ENCODE data around the gene RBM48. TPM values are rescaled to one million over a fixed set of nuclear protein-coding genes. Genes with fewer than 3 reads are reported as not detected.
A peak's percentile ranks its signal among the peaks of the same experiment; 100 is the strongest.

RBM48 gene
- total RNA-seq, 1 donor from 2014 or later: 9.9 TPM

DNA sequence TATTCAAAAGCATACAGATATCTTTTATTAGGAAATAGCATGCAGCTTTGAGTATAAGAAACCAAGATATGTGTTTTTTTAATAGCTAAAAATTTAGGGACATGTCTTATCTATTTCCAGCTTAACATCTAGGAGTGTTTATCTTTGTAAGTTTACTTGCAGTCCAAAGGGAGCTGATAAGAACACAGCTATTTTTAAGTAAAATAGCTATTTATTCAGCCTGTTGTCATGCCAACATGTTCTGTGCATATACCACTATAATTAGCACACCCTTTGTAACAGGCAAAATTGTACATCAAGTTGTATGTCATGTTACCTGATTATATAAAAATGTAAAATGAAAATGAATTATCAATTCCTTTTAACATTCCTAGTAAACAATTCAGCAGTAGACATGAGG lies 32.0 kb downstream of the RBM48 start:
- H3K36me3 Mint-ChIP-seq (ENCODE audit: low read depth): peaks cover 24% of the 10 kb centered on the region
- no peak overlapping the region for H3K27ac Mint-ChIP-seq (ENCODE audit: unreplicated experiment)
- TF ChIP-seq, protein P1, sequence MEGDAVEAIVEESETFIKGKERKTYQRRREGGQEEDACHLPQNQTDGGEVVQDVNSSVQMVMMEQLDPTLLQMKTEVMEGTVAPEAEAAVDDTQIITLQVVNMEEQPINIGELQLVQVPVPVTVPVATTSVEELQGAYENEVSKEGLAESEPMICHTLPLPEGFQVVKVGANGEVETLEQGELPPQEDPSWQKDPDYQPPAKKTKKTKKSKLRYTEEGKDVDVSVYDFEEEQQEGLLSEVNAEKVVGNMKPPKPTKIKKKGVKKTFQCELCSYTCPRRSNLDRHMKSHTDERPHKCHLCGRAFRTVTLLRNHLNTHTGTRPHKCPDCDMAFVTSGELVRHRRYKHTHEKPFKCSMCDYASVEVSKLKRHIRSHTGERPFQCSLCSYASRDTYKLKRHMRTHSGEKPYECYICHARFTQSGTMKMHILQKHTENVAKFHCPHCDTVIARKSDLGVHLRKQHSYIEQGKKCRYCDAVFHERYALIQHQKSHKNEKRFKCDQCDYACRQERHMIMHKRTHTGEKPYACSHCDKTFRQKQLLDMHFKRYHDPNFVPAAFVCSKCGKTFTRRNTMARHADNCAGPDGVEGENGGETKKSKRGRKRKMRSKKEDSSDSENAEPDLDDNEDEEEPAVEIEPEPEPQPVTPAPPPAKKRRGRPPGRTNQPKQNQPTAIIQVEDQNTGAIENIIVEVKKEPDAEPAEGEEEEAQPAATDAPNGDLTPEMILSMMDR (IDR thresholded peaks at IDR 0.05): no peak
- DNase-seq (ENCODE audit: low spot score): no peak
- no peaks in the 10 kb centered on the region for H3K9me3 Mint-ChIP-seq (ENCODE audit: low read depth)
- no peaks in the 10 kb centered on the region for H3K4me1 Mint-ChIP-seq (ENCODE audit: low read depth)
- no peaks in the 10 kb centered on the region for H3K27me3 Mint-ChIP-seq (ENCODE audit: low read depth)
- H3K4me3 Mint-ChIP-seq (ENCODE audit: unreplicated experiment): no peak overlapping the region

DNA sequence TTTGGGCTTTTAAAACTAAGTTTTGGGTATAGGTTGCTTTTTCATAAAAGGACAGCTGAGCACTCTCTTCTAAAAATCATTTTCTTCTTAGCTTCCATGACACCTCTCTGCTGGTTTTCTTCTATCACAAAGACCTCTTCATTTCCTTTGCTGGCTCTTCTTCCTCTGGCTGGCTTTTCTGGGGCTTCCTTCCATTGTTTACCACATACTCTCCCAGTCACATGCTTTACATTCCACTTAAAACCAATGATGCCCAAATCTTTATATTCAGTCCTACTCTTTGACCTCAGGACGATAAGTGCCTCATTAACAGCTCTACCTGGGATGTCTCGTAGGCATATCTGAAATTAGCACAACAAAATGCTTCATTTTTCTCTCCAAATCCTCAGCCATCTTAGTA lies 34.8 kb downstream of the RBM48 start:
- no peak for DNase-seq (ENCODE audit: low spot score)
- no peak overlapping the region for H3K27ac Mint-ChIP-seq (ENCODE audit: unreplicated experiment)
- H3K36me3 Mint-ChIP-seq (ENCODE audit: low read depth): peaks cover 28% of the 10 kb centered on the region
- TF ChIP-seq, protein P1 (IDR thresholded peaks at IDR 0.05): no peak
- no peak overlapping the region for H3K4me3 Mint-ChIP-seq (ENCODE audit: unreplicated experiment)
- no peaks in the 10 kb centered on the region for H3K9me3 Mint-ChIP-seq (ENCODE audit: low read depth)
- H3K4me1 Mint-ChIP-seq (ENCODE audit: low read depth): peaks cover 3% of the 10 kb centered on the region
- H3K27me3 Mint-ChIP-seq (ENCODE audit: low read depth): no peaks in the 10 kb centered on the region

DNA sequence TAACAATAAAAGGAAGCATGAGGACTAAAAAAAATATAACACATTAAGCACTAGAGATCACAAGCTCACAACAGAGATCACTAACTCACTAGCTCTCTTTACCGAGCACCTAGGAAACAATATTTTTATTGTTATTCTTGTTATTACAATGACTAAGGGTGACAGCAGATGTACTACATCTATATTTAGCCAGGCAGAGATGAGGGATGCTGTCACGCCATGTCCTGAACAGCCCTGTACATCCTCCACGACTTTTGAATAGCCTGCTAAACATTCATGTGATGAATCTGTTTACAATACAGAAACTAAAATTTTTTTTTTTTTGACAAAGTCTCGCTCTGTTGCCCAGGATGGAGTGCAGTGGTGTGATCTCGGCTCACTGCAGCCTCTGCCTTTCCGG lies 38.9 kb downstream of the RBM48 start:
- TF ChIP-seq, protein P1 (IDR thresholded peaks at IDR 0.05): no peak
- Mint-ChIP-seq H3K27me3 (ENCODE audit: low read depth) (no peaks in the 10 kb centered on the region), H3K4me3 (ENCODE audit: unreplicated experiment) (no peak overlapping the region), H3K36me3 (ENCODE audit: low read depth) (peaks cover 26% of the 10 kb centered on the region), H3K9me3 (ENCODE audit: low read depth) (no peaks in the 10 kb centered on the region), H3K27ac (ENCODE audit: unreplicated experiment) (peak overlapping the region; percentile 24), H3K4me1 (ENCODE audit: low read depth) (peaks cover 3% of the 10 kb centered on the region)
- DNase-seq (ENCODE audit: low spot score): no peak

DNA sequence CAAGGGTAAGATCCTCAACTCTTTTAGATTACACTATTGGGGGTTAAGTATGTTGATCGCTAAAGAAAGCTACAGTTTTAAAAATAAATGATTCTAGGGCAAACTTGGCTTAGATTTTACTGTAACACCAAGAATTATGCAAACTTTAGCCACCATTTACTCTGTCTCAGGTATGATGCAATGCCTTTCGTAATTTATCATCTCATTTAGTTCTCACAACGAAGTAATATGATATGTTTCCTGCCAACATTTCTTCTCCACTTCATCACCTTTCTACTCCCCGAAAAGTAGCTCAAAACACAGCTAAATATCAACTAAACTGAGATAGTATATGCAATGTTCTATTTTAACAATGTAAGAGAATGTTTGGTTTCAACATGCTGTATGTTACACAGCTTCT lies 40.5 kb downstream of the RBM48 start:
- no peaks in the 10 kb centered on the region for H3K27me3 Mint-ChIP-seq (ENCODE audit: low read depth)
- H3K4me3 Mint-ChIP-seq (ENCODE audit: unreplicated experiment): no peak overlapping the region
- H3K9me3 Mint-ChIP-seq (ENCODE audit: low read depth): no peaks in the 10 kb centered on the region
- TF ChIP-seq, protein P1 (IDR thresholded peaks at IDR 0.05): no peak
- peaks cover 3% of the 10 kb centered on the region for H3K4me1 Mint-ChIP-seq (ENCODE audit: low read depth)
- H3K27ac Mint-ChIP-seq (ENCODE audit: unreplicated experiment): no peak overlapping the region
- DNase-seq (ENCODE audit: low spot score): no peak
- H3K36me3 Mint-ChIP-seq (ENCODE audit: low read depth): peaks cover 15% of the 10 kb centered on the region

DNA sequence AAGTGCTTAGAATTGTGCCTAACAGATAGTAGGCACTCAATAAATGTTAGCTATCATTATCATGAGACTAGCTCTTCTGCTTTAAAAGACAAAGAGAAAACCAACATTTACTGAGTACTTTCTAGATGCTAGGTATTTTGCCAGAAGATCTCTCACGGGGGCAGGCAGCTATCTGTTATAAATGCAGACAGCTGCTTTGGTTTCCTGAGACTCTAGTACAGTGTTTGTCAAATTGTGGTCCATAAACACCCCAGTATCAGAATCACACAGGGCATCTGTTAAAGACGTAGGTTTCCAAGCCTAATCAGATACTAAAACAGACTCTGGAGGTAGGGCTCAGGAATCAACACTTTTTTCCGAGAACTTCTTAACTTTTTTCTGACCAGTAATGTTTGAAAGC lies 47.7 kb downstream of the RBM48 start:
- Mint-ChIP-seq H3K27me3 (ENCODE audit: low read depth) (no peaks in the 10 kb centered on the region), H3K36me3 (ENCODE audit: low read depth) (peaks cover 20% of the 10 kb centered on the region), H3K4me1 (ENCODE audit: low read depth) (no peaks in the 10 kb centered on the region), H3K27ac (ENCODE audit: unreplicated experiment) (no peak overlapping the region), H3K9me3 (ENCODE audit: low read depth) (no peaks in the 10 kb centered on the region), H3K4me3 (ENCODE audit: unreplicated experiment) (no peak overlapping the region)
- TF ChIP-seq, protein P1 (IDR thresholded peaks at IDR 0.05): no peak
- DNase-seq (ENCODE audit: low spot score): no peak
